Measurements from ENCODE around the gene C3orf22.

Gene C3orf22

GRCh38 chr3:126542340-126543241, 16.1 kb downstream of the C3orf22 start:
- Histone ChIP-seq H3K9ac (ENCODE audit: low read length) (no peak overlapping the region), H3K9me3 (replicated peaks; ENCODE audit: insufficient read depth, low read length) (no peaks in the 10 kb centered on the region), H4K20me1 (ENCODE audit: insufficient read depth, low read length) (no peaks in the 10 kb centered on the region), H3F3A (ENCODE audit: insufficient read depth, low read length) (no peaks in the 10 kb centered on the region), H3K79me2 (ENCODE audit: low read length) (no peaks in the 10 kb centered on the region), H3K9me2 (replicated peaks; ENCODE audit: insufficient read depth, low read length) (no peaks in the 10 kb centered on the region), H3K4me1 (ENCODE audit: low read length) (no peaks in the 10 kb centered on the region), H3K27me3 (replicated peaks; ENCODE audit: insufficient read depth, low read length) (peaks cover 18% of the 10 kb centered on the region; the same call in 1 of the 2 replicates), H3K4me3 (ENCODE audit: low read length) (no peak overlapping the region), H3K36me3 (replicated peaks; ENCODE audit: insufficient read depth, low read length) (no peaks in the 10 kb centered on the region), H3K27ac (ENCODE audit: low read length) (no peak overlapping the region), H2AFZ (ENCODE audit: low read length) (no peak overlapping the region), H3K4me2 (ENCODE audit: low read depth, low read length) (no peak overlapping the region)
- no peak for DNase-seq
- no peak for TF ChIP-seq EZH2 (optimal IDR thresholded peaks at IDR 0.05; ENCODE audit: low read depth, low read length)
- no peak for TF ChIP-seq CTCF (IDR thresholded peaks at IDR 0.05; ENCODE audit: low read length)
- TF ChIP-seq EZH2phosphoT487 (IDR thresholded peaks at IDR 0.05; ENCODE audit: low read length), result no peak

GRCh38 chr3:126541628-126542339, 16.9 kb downstream of the C3orf22 start:
- Histone ChIP-seq H3K4me3 (ENCODE audit: low read length) (no peak overlapping the region), H3K9me2 (replicated peaks; ENCODE audit: insufficient read depth, low read length) (no peaks in the 10 kb centered on the region), H3K9me3 (replicated peaks; ENCODE audit: insufficient read depth, low read length) (no peaks in the 10 kb centered on the region), H2AFZ (ENCODE audit: low read length) (no peak overlapping the region), H3K9ac (ENCODE audit: low read length) (no peak overlapping the region), H3K79me2 (ENCODE audit: low read length) (no peaks in the 10 kb centered on the region), H3K27me3 (replicated peaks; ENCODE audit: insufficient read depth, low read length) (peaks cover 13% of the 10 kb centered on the region; the same call in 1 of the 2 replicates), H3K4me2 (ENCODE audit: low read depth, low read length) (no peak overlapping the region), H4K20me1 (ENCODE audit: insufficient read depth, low read length) (no peaks in the 10 kb centered on the region), H3K36me3 (replicated peaks; ENCODE audit: insufficient read depth, low read length) (no peaks in the 10 kb centered on the region), H3F3A (ENCODE audit: insufficient read depth, low read length) (no peaks in the 10 kb centered on the region), H3K4me1 (ENCODE audit: low read length) (no peaks in the 10 kb centered on the region), H3K27ac (ENCODE audit: low read length) (no peak overlapping the region)
- no peak for DNase-seq
- TF ChIP-seq EZH2phosphoT487 (IDR thresholded peaks at IDR 0.05; ENCODE audit: low read length) (no peak), CTCF (IDR thresholded peaks at IDR 0.05; ENCODE audit: low read length) (no peak), EZH2 (optimal IDR thresholded peaks at IDR 0.05; ENCODE audit: low read depth, low read length) (no peak)

- no peak overlapping the region for H3K4me3 ChIP-seq (ENCODE audit: low read length)
- no peak for DNase-seq
- H3K4me2 ChIP-seq (ENCODE audit: low read depth, low read length), result no peak overlapping the region
- H2AFZ ChIP-seq (ENCODE audit: low read length), result no peak overlapping the region
- TF ChIP-seq CTCF (IDR thresholded peaks at IDR 0.05; ENCODE audit: low read length) (no peak), EZH2 (optimal IDR thresholded peaks at IDR 0.05; ENCODE audit: low read depth, low read length) (no peak), EZH2phosphoT487 (IDR thresholded peaks at IDR 0.05; ENCODE audit: low read length) (no peak)
- H3K36me3 ChIP-seq (replicated peaks; ENCODE audit: insufficient read depth, low read length), result no peaks in the 10 kb centered on the region
- H3K9me3 ChIP-seq (replicated peaks; ENCODE audit: insufficient read depth, low read length), result no peaks in the 10 kb centered on the region
- H3K9ac ChIP-seq (ENCODE audit: low read length), result no peak overlapping the region
- no peaks in the 10 kb centered on the region for H4K20me1 ChIP-seq (ENCODE audit: insufficient read depth, low read length)
- H3F3A ChIP-seq (ENCODE audit: insufficient read depth, low read length), result no peaks in the 10 kb centered on the region
- no peak overlapping the region for H3K27ac ChIP-seq (ENCODE audit: low read length)
- H3K9me2 ChIP-seq (replicated peaks; ENCODE audit: insufficient read depth, low read length), result no peaks in the 10 kb centered on the region
- H3K79me2 ChIP-seq (ENCODE audit: low read length), result no peaks in the 10 kb centered on the region
- H3K27me3 ChIP-seq (replicated peaks; ENCODE audit: insufficient read depth, low read length), result peaks cover 18% of the 10 kb centered on the region
- H3K4me1 ChIP-seq (ENCODE audit: low read length), result no peaks in the 10 kb centered on the region
These were observed 17.6 kb downstream of the C3orf22 start for GRCh38 chr3:126540951-126541627.
